ENCODE data around the gene MBD3L2B. TPM values are rescaled to one million over a fixed set of nuclear protein-coding genes. Genes with fewer than 3 reads are reported as not detected.

The MBD3L2B gene
- total RNA-seq, 1 donor from 2014 or later, result not detected

DNA sequence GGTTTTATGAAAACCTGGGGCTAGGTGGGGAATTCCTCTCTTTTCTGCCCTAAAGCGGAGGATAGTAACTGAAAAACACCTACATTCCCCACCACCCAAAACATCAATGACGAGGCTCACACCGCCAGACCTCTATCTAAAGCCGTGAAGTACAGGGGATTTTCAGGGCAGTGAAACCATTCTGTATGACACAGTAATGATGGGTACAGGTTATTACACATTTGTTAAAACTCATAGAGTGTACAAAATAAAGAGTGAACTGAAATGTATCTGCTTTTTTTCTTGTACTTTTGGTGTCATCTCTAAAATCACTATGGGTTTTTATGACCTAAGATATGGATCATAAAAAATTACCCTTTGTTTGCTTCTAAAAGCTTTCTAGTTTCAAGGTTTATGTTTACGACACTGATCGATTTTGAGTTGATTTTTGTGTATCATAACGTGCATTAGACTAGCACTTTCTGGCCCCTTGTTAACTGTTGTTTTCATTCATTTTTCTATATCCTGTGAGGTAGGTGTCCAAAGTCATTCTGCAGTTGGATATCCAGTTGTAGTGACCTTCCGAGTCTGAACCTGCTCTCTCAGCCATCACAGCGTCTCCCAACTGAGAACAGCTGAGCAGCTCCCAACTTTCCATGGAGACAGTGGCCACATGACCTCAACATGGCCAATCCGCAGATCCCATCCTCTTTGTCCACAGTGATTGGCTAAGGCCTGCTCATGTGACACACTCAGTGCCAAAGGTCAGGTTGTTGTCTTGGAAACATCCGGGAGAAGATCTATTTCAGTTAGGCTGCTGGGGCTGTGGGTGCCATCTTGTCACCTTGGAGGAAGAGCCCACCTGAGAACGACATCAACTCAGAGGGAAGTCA is 10.3 kb downstream of the MBD3L2B start:
- CTCF ChIA-PET, result no interaction called here
- Mint-ChIP-seq H3K27me3 (peaks cover 3% of the 10 kb centered on the region), H3K27ac (no peak overlapping the region), H3K4me3 (no peak overlapping the region), H3K36me3 (ENCODE audit: low read depth) (no peaks in the 10 kb centered on the region), H3K9me3 (no peaks in the 10 kb centered on the region), H3K4me1 (peaks cover 2% of the 10 kb centered on the region)
- no peak for ATAC-seq (ENCODE audit: low read depth)
- POLR2A ChIA-PET, result no interaction called here
- TF ChIP-seq, protein P1, sequence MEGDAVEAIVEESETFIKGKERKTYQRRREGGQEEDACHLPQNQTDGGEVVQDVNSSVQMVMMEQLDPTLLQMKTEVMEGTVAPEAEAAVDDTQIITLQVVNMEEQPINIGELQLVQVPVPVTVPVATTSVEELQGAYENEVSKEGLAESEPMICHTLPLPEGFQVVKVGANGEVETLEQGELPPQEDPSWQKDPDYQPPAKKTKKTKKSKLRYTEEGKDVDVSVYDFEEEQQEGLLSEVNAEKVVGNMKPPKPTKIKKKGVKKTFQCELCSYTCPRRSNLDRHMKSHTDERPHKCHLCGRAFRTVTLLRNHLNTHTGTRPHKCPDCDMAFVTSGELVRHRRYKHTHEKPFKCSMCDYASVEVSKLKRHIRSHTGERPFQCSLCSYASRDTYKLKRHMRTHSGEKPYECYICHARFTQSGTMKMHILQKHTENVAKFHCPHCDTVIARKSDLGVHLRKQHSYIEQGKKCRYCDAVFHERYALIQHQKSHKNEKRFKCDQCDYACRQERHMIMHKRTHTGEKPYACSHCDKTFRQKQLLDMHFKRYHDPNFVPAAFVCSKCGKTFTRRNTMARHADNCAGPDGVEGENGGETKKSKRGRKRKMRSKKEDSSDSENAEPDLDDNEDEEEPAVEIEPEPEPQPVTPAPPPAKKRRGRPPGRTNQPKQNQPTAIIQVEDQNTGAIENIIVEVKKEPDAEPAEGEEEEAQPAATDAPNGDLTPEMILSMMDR (IDR thresholded peaks at IDR 0.05), result no peak
- intact Hi-C loops (cut with micrococcal nuclease), result no loop called here
- DNase-seq, result no peak

DNA sequence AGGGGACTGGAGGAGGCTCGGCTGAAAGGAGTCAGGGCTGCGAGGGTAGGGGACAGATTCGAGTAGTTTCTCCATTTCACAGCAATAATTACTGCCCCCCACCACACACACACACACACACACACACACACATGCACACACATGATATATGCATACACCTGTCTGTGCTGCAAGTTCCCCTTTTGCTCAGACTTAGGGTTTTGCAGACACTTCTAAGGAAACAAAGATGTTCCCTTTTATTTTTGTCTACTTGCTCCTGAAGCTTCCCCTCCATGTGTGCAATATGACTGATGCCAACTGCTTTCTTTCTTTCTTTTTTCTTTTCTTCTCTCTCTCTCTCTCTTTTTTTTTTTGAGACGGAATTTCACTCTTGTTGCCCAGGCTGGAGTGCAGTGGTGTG is 13.4 kb downstream of the MBD3L2B start:
- ATAC-seq (ENCODE audit: low read depth) (no peak), DNase-seq (no peak)
- ChIA-PET CTCF (no interaction called here), POLR2A (no interaction called here)
- H3K27ac Mint-ChIP-seq, result no peak overlapping the region
- intact Hi-C loops (cut with micrococcal nuclease), result no loop called here
- H3K36me3 Mint-ChIP-seq (ENCODE audit: low read depth), result no peaks in the 10 kb centered on the region
- H3K4me3 Mint-ChIP-seq, result no peak overlapping the region
- TF ChIP-seq, protein P1 (IDR thresholded peaks at IDR 0.05), result no peak
- peaks cover 3% of the 10 kb centered on the region for H3K27me3 Mint-ChIP-seq
- no peaks in the 10 kb centered on the region for H3K9me3 Mint-ChIP-seq
- H3K4me1 Mint-ChIP-seq, result peaks cover 2% of the 10 kb centered on the region

DNA sequence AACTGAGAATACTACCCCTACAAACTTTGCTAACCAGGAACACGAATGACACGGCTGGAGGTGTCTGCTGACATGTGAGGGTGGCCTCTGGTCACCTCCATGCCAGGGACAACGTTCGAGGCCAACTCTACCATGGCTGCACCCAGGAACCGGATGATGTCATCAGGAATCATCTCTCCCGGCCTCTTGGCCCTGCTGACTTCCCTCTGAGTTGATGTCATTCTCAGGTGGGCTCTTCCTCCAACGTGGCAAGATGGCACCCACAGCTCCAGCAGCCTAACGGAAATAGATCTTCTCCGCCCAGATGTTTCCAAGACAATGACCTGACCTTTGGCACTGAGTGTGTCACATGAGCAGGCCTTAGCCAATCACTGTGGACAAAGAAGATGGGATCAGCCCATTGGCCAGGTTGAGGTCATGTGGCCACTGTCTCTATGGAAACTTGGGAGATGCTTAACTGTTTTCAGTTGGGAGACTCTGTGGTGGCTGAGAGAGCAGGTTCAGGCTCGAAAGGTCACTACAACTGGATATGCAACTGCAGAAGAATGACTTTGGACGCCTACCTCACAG is 15.0 kb downstream of the MBD3L2B start:
- ChIA-PET POLR2A (no interaction called here), CTCF (no interaction called here)
- TF ChIP-seq, protein P1 (IDR thresholded peaks at IDR 0.05), result no peak
- peaks cover 2% of the 10 kb centered on the region for H3K4me1 Mint-ChIP-seq
- H3K4me3 Mint-ChIP-seq, result no peak overlapping the region
- ATAC-seq (ENCODE audit: low read depth), result no peak
- no peak overlapping the region for H3K27ac Mint-ChIP-seq
- no peak for DNase-seq
- no peaks in the 10 kb centered on the region for H3K9me3 Mint-ChIP-seq
- H3K36me3 Mint-ChIP-seq (ENCODE audit: low read depth), result no peaks in the 10 kb centered on the region
- intact Hi-C loops (cut with micrococcal nuclease), result no loop called here
- peaks cover 7% of the 10 kb centered on the region for H3K27me3 Mint-ChIP-seq

DNA sequence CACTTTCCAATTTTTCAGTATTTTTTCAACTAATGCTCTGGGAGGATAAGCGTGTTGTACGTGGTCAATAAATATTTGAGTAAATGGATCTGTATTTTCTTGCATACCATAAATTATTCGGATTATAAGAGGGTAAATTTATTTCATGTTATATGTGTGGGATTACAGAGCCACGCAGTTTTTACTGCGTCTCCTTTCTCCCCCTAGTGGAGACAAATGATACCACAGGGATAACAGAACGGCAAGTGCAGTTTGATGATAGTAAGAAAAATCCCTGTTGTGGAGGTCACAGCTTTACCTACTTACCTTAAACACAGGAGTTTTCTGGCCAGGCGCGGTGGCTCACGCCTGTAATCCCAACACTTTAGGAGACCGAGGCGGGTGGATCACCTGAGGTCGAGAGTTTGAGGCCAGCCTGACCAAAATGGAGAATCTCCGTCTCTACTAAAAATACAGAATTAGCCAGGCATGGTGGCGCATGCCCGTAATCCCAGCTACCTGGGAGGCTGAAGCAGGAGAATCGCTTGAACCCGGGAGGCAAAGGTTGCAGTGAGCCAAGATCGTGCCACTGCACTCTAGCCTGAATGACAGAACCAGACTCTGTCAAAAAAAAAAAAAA is 16.8 kb downstream of the MBD3L2B start:
- no peaks in the 10 kb centered on the region for H3K9me3 Mint-ChIP-seq
- intact Hi-C loops (cut with micrococcal nuclease), result no loop called here
- H3K4me3 Mint-ChIP-seq, result no peak overlapping the region
- ChIA-PET POLR2A (no interaction called here), CTCF (no interaction called here)
- DNase-seq (no peak), ATAC-seq (ENCODE audit: low read depth) (no peak)
- H3K27ac Mint-ChIP-seq, result no peak overlapping the region
- peaks cover 18% of the 10 kb centered on the region for H3K27me3 Mint-ChIP-seq
- TF ChIP-seq, protein P1 (IDR thresholded peaks at IDR 0.05), result no peak
- peaks cover 2% of the 10 kb centered on the region for H3K4me1 Mint-ChIP-seq
- no peaks in the 10 kb centered on the region for H3K36me3 Mint-ChIP-seq (ENCODE audit: low read depth)

DNA sequence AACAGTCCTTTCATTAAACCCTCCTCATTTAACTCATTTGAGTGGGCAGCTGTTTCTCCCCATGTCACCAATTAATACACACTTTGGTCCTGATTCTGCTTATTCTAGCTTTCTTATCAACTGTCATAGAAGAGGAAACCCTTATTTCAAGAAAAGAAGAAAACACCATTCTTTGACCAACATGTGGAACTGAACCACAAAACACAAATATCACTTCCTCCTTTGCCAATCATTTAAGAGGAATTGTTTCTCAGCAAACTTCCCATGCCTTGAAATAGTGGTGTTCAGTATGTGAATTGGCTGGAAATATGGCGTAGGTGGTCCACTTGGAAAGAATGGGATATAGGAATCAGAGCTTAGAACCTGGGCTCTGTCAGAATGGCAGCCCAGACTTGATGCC is 20.4 kb downstream of the MBD3L2B start:
- Mint-ChIP-seq H3K27me3 (peaks cover 18% of the 10 kb centered on the region), H3K4me1 (peaks cover 4% of the 10 kb centered on the region), H3K4me3 (no peak overlapping the region), H3K27ac (no peak overlapping the region), H3K36me3 (ENCODE audit: low read depth) (no peaks in the 10 kb centered on the region), H3K9me3 (no peaks in the 10 kb centered on the region)
- ATAC-seq (ENCODE audit: low read depth), result no peak
- DNase-seq, result no peak
- POLR2A ChIA-PET, result no interaction called here
- CTCF ChIA-PET, result no interaction called here
- intact Hi-C loops (cut with micrococcal nuclease), result no loop called here
- TF ChIP-seq, protein P1 (IDR thresholded peaks at IDR 0.05), result no peak
